Ishikawa (cell line): Measurements from ENCODE around the gene STAP2.

ENCODE experiments used
- CEBPB ChIP-seq: IDR thresholded peaks from 2 replicates; pipeline ENCODE4 v1.6.1; 2012
- CREB1 ChIP-seq: IDR thresholded peaks from 2 replicates; pipeline ENCODE4 v1.6.1; 2012; ENCODE audit warnings: low read depth
- EGR1 ChIP-seq: IDR thresholded peaks from 2 replicates; pipeline ENCODE4 v1.6.1; 2012
- EP300 ChIP-seq: IDR thresholded peaks from 2 replicates; pipeline ENCODE4 v1.6.1; 2012; ENCODE audit warnings: borderline replicate concordance
- NFIC ChIP-seq: IDR thresholded peaks from 2 replicates; pipeline ENCODE4 v1.6.1; 2012
- RAD21 ChIP-seq: IDR thresholded peaks from 2 replicates; pipeline ENCODE4 v1.6.1; 2012; ENCODE audit warnings: low read depth
- TAF1 ChIP-seq: IDR thresholded peaks from 2 replicates; pipeline ENCODE4 v1.6.1; 2012; ENCODE audit warnings: low read depth, mild to moderate bottlenecking
- TCF12 ChIP-seq: IDR thresholded peaks from 2 replicates; pipeline ENCODE4 v1.6.1; 2012; ENCODE audit warnings: low read depth
- YY1 ChIP-seq: IDR thresholded peaks from 2 replicates; pipeline ENCODE4 v1.6.1; 2012; ENCODE audit warnings: low read depth
- TF ChIP-seq, protein P1 (sequence below): IDR thresholded peaks from 2 replicates; pipeline ENCODE4 v1.6.1; 2012
- TF ChIP-seq, protein P2 (sequence below): IDR thresholded peaks from 2 replicates; pipeline ENCODE4 v1.6.1; 2012; ENCODE audit warnings: low read depth, mild to moderate bottlenecking

GRCh38 chr19:4362101-4362828 lies 23.6 kb upstream of the STAP2 start:
- TF ChIP-seq EP300: no peak
- TF ChIP-seq CEBPB: no peak
- TF ChIP-seq YY1: no peak
- no peak for TF ChIP-seq CREB1
- TF ChIP-seq RAD21: no peak
- TF ChIP-seq TAF1: no peak
- TF ChIP-seq, protein P1, sequence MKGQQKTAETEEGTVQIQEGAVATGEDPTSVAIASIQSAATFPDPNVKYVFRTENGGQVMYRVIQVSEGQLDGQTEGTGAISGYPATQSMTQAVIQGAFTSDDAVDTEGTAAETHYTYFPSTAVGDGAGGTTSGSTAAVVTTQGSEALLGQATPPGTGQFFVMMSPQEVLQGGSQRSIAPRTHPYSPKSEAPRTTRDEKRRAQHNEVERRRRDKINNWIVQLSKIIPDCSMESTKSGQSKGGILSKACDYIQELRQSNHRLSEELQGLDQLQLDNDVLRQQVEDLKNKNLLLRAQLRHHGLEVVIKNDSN: no peak
- no peak for TF ChIP-seq TCF12
- no peak for TF ChIP-seq NFIC
- TF ChIP-seq, protein P2, sequence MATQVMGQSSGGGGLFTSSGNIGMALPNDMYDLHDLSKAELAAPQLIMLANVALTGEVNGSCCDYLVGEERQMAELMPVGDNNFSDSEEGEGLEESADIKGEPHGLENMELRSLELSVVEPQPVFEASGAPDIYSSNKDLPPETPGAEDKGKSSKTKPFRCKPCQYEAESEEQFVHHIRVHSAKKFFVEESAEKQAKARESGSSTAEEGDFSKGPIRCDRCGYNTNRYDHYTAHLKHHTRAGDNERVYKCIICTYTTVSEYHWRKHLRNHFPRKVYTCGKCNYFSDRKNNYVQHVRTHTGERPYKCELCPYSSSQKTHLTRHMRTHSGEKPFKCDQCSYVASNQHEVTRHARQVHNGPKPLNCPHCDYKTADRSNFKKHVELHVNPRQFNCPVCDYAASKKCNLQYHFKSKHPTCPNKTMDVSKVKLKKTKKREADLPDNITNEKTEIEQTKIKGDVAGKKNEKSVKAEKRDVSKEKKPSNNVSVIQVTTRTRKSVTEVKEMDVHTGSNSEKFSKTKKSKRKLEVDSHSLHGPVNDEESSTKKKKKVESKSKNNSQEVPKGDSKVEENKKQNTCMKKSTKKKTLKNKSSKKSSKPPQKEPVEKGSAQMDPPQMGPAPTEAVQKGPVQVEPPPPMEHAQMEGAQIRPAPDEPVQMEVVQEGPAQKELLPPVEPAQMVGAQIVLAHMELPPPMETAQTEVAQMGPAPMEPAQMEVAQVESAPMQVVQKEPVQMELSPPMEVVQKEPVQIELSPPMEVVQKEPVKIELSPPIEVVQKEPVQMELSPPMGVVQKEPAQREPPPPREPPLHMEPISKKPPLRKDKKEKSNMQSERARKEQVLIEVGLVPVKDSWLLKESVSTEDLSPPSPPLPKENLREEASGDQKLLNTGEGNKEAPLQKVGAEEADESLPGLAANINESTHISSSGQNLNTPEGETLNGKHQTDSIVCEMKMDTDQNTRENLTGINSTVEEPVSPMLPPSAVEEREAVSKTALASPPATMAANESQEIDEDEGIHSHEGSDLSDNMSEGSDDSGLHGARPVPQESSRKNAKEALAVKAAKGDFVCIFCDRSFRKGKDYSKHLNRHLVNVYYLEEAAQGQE: no peak
- TF ChIP-seq EGR1: no peak
